NCI-H1417 treated with DMSO at 0.1 percent for 48 hours (cell line): ENCODE results near the gene PPP1R12B.
"Not testable (repeated sequence)": the region's sequence is repeated elsewhere in the genome, so short reads cannot be mapped to it uniquely, and the experiment has no call there.

Experiments used
- DNase-seq: peaks from one replicate; lab custom pipeline; 2025; lab: John Stamatoyannopoulos, UW

Gene PPP1R12B

GRCh38 chr1:202488178-202488649 lies 139.7 kb downstream of the PPP1R12B start:
- DNase-seq, result not testable (repeated sequence)

GRCh38 chr1:202489101-202489500 lies 140.6 kb downstream of the PPP1R12B start:
- DNase-seq, result not testable (repeated sequence)

- DNase-seq, result not testable (repeated sequence)
Observed at GRCh38 chr1:202493112-202493511, 144.6 kb downstream of the PPP1R12B start.

GRCh38 chr1:202498542-202498941 lies 150.0 kb downstream of the PPP1R12B start:
- DNase-seq, result no peak

DNA sequence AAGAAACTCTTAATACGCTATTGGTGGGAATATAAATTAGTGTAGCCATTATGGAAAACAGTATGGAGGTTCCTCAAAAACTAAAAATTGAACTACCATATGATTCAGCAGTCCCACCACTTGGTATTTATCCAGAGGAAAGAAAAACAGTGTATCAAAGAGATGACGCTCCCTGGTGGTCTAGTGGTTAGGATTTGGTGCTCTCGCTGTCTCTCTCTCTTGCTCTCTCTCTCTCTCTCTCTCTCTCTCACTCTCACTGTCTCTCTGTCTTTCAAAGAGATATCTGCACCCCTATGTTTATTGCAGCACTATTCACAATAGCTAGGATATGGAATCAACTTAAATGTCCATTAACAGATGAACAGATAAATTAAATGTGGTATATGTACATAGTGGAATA lies 151.5 kb downstream of the PPP1R12B start:
- not testable (repeated sequence) for DNase-seq

GRCh38 chr1:202501281-202501680 lies 152.8 kb downstream of the PPP1R12B start:
- DNase-seq, result peak; percentile 4

DNA sequence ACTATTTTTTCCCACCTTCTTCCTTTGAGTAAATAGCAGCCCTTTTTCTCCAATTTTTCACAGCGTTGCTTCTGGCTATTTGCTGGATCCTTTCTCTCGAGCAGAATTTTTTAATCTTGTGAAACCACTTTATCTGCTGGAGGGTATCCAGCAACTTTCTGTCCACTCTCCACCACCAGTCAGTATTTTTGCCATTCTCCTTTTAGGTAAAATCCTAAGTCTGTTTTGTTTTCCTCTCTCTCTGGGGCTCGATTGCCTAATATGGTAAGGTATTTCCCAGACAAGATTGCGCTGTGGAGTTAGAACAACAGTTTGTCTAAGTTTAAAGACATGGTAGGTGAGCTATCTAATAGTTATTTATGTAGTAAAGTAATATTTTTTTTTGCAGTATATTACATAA lies 156.9 kb downstream of the PPP1R12B start:
- DNase-seq, result no peak

DNA sequence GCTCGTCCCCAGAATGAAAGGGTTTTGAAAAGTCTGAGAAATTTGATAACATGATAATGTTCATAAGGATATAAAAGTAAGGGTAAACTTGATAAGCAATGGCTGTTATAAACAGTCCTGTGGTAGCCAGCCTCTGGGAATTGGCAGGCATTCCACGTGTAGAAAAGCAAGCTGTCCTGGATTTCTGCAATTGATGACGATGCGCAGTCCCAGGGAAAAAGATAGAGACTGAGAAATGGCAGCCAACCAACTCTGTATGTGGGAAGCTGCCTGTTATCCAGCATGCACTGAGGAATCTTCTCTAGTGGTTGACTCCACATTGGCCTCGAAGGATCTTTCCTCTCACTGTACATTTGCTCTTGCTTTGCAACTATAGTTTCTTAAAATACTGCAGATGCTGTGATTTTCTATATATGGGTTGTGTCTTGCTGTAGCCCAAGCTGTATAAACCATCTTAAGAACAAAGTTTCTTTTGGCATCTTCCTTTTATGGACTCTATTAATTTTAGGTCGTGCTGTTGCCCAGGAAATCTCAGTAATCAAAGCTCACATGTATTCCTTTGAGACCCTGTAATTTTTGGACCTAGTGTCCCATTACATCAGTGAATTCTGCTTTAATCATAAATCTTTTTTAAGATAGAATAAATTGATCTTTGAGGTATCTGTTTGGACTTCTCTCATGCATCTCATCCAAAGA lies 157.5 kb downstream of the PPP1R12B start:
- not testable (repeated sequence) for DNase-seq

GRCh38 chr1:202508863-202509262 lies 160.4 kb downstream of the PPP1R12B start:
- DNase-seq, result not testable (repeated sequence)

DNA sequence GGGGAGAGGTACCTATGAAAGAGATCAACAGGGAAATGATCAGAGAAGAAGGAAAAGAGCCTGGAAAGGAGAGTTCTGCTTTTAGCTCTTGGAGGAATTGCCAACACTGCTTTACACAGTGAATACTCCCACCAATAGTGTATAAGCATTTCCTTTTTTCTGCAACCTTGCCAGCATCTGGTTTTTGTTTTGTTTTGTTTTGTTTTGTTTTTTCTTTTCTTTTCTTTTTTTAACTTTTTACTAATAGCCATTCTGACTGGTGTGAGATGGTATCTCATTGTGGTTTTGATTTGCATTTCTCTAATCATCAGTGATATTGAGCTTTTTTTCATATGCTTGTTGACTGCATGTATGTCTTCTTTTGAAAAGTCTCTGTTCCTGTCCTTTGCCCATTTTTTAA lies 165.4 kb downstream of the PPP1R12B start:
- DNase-seq, result not testable (repeated sequence)

GRCh38 chr1:202516434-202516877 lies 168.0 kb downstream of the PPP1R12B start:
- DNase-seq, result no peak

DNA sequence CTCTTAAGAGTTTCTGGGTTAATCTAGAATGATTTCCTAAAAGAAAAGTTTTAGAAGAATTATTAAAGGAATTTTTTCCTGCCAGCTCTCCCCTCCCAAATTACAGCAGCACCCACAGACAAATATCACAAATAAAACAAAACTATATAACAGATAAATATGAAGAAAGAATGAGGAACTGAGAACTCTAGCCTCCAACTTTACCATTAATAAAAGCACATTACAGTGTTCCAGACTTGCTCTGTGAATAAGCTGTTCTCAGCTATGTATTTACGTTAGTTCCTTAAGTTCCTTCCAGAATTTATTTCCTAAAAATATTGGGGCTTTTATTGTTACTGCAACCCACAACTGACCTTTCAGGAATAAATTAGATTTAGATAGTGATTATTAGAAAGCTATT lies 168.6 kb downstream of the PPP1R12B start:
- DNase-seq, result not testable (repeated sequence)

DNA sequence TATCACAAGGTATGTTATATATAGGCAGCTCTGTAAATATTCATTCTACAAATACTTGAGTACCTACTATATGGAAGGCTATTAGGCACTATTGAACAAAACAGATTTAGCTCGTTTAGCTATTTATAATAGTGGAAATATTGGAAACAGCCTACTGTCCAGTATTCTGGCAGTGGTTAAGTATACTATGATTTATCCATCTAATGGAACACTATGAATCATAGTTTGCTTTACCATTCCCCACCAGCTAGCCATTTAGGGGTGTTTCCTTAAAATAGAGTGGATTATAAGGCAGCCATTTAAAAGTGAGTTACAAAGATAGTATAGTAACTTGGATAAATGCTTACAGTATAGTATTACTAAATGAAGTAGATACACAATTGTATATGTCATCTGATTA lies 169.7 kb downstream of the PPP1R12B start:
- not testable (repeated sequence) for DNase-seq

DNA sequence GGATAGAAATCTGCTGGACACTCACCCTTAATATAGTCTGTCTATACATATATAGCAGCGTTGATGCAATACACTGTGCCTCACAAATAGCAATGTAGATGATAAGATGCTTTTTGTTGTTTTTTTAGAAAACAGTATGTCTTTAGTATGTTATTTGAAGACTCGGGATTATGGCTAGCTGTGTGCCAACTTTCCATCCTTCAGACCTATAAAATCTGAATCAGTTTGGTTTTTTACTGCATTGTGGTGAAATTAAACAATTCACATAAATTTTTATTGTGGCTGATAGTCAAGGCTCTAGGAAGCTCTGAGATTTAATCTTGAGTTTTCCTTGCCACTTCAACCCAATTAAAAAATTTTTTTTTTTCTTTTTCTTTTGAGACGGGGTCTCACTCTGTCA lies 170.4 kb downstream of the PPP1R12B start:
- DNase-seq, result not testable (repeated sequence)

- DNase-seq, result not testable (repeated sequence)
Observed at GRCh38 chr1:202520129-202520856, 171.8 kb downstream of the PPP1R12B start.

GRCh38 chr1:202520857-202521216 lies 172.3 kb downstream of the PPP1R12B start:
- DNase-seq, result not testable (repeated sequence)

- not testable (repeated sequence) for DNase-seq
Observed at GRCh38 chr1:202521484-202521883, 173.0 kb downstream of the PPP1R12B start.

DNA sequence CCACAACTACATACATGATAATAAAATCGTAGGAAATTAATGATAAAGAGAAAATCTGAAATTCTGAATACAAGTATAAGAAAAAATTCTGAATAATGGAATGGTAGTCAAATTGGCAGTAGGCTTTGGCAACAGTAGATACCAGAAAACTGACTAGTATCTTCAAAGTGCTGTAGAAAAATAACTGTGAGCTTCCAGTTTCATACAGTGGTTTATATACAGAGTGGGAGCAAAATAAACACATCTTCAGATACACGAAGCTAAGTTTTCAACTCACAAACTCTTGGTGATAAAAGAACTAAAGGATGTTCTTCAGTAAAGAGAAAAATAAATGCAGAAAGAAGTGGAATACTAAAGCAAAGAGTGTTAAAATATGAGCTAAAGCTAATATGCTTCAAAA lies 173.4 kb downstream of the PPP1R12B start:
- no peak for DNase-seq

DNA sequence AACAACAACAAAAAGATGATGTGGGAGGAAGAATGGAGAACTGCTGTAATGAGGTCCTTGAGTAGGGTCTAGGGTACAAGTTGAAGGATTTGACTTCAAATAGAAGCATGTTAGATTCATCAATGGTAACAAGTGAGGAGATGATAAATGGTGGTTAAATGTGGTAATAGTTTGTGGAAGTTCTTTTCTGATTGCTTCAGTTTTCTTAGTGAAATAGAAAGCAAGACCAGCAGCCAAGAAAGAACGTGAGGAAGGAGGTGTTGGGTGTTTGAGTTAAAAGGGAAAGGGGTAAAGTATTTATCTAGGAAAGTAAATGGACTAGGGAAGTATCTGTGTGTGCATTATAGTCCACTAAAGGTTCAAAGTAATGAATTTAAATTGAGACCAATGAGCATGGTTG lies 177.6 kb downstream of the PPP1R12B start:
- DNase-seq, result not testable (repeated sequence)

- DNase-seq, result not testable (repeated sequence)
Observed at GRCh38 chr1:202528096-202528722, 179.7 kb downstream of the PPP1R12B start.

- not testable (repeated sequence) for DNase-seq
Observed at GRCh38 chr1:202530686-202531085, 182.2 kb downstream of the PPP1R12B start.

DNA sequence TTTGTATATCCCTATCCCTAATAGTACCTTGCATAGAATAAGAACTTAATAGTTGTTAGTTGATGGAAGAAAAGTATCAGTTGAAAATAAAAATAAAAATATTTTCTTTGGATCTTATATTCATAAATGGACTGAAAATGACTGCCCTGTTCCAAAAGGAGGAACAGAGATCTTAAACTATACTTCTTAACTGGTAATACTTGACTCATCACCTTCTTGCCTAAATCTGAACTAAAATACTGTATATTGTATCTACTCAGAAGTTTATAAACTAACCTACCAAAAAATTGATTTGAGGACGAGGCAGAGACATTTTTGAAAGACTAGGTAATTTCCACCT lies 182.9 kb downstream of the PPP1R12B start:
- DNase-seq, result no peak
